Caco-2 (cell line): ENCODE results near the gene PWP1. TPM values are rescaled to one million over a fixed set of nuclear protein-coding genes. Genes with fewer than 3 reads are reported as not detected.

ENCODE experiments used
- BruUV-seq: library from RNA; stranded (reverse); fragments of 400-500 nt; replicated peaks from 2 replicates; lab custom pipeline; 2021; lab: Mats Ljungman, UMichigan
- CTCF ChIA-PET: fragments of 300-600 bp; sonication (Branson Sonifier 250); formaldehyde crosslinking; loops from one replicate; lab custom pipeline; 2022; ENCODE audit warnings: antibody characterized with exemption; lab: Charles Lee
- POLR2A ChIA-PET: fragments of 300-600 bp; sonication (Branson Sonifier 250); formaldehyde crosslinking; loops from one replicate; lab custom pipeline; 2022; ENCODE audit warnings: antibody characterized with exemption; lab: Charles Lee
- DNase-seq, 2 experiments: peaks; one replicate each; pipeline versions ENCODE4 v3.0.0 to v3.0.0-alpha.2; 2020 to 2022
- H3K27me3 ChIP-seq: replicated peaks from 2 replicates; pipeline ENCODE4 v1.6.0; 2011; ENCODE audit warnings: low read length; ENCODE audit not compliant: control insufficient read depth, insufficient read depth
- H3K36me3 ChIP-seq: 2 replicates; pipeline ENCODE4 v1.5.1; 2011; ENCODE audit warnings: low read length; ENCODE audit not compliant: control insufficient read depth, insufficient read depth
- H3K4me1 ChIP-seq: fragments of 250-450 bp; sonication (Bioruptor Pico); 2 replicates; pipeline ENCODE4 v1.5.1; 2020; ENCODE audit warnings: mild to moderate bottlenecking
- H3K4me3 ChIP-seq: 2 replicates; pipeline ENCODE4 v1.5.1; 2011; ENCODE audit warnings: low read depth, mild to moderate bottlenecking, control low read depth, low read length
- H3K9me3 ChIP-seq: fragments of 250-450 bp; sonication (Bioruptor Pico); 2 replicates; pipeline ENCODE4 v1.5.1; 2020; ENCODE audit warnings: mild to moderate bottlenecking, moderate library complexity
- H3K27ac Mint-ChIP-seq: one replicate; pipeline ENCODE4 v1.8.0; 2022; ENCODE audit warnings: mixed read lengths; ENCODE audit not compliant: unreplicated experiment
- H3K27me3 Mint-ChIP-seq: one replicate; pipeline ENCODE4 v1.8.0; 2022; ENCODE audit warnings: mixed read lengths; ENCODE audit not compliant: insufficient read depth, unreplicated experiment
- H3K36me3 Mint-ChIP-seq: one replicate; pipeline ENCODE4 v1.8.0; 2022; ENCODE audit warnings: mild to moderate bottlenecking, mixed read lengths; ENCODE audit not compliant: insufficient read depth, unreplicated experiment
- H3K4me1 Mint-ChIP-seq: one replicate; pipeline ENCODE4 v1.8.0; 2022; ENCODE audit warnings: low read depth, mixed read lengths; ENCODE audit not compliant: unreplicated experiment
- H3K4me3 Mint-ChIP-seq: one replicate; pipeline ENCODE4 v1.8.0; 2022; ENCODE audit warnings: mild to moderate bottlenecking, moderate library complexity, mixed read lengths; ENCODE audit not compliant: unreplicated experiment
- H3K9me3 Mint-ChIP-seq: one replicate; pipeline ENCODE4 v1.8.0; 2022; ENCODE audit warnings: mixed read lengths; ENCODE audit not compliant: unreplicated experiment
- intact Hi-C: fragments of 100-400 bp; cut with micrococcal nuclease; formaldehyde crosslinking; loops from one replicate; pipeline ENCODE4 v1.10.0; 2022; ENCODE audit not compliant: unreplicated experiment
- total RNA-seq: library from RNA; stranded (reverse); gene quantifications from 2 replicates; pipeline ENCODE4 v1.2.3, GENCODE V29; 2022
- TF ChIP-seq, protein P1 (sequence below), 2 experiments: fragments of 200-600 bp in 1 of 2; IDR thresholded peaks; 1 replicate in 1 of 2; 2 replicates in 1 of 2; pipeline versions ENCODE4 v1.5.1 to v1.8.0; 2011 to 2022; ENCODE audit warnings: antibody characterized with exemption in 1 of 2, control low read depth in 1 of 2, inconsistent platforms in 1 of 2, low read depth in 1 of 2, low read length in 1 of 2, mild to moderate bottlenecking in 1 of 2, moderate library complexity in 1 of 2; ENCODE audit not compliant: insufficient read depth in 1 of 2, severe bottlenecking in 1 of 2, unreplicated experiment in 1 of 2

PWP1 gene
- total RNA-seq, 1 experiment from 2014 or later, result 44.6 TPM

DNA sequence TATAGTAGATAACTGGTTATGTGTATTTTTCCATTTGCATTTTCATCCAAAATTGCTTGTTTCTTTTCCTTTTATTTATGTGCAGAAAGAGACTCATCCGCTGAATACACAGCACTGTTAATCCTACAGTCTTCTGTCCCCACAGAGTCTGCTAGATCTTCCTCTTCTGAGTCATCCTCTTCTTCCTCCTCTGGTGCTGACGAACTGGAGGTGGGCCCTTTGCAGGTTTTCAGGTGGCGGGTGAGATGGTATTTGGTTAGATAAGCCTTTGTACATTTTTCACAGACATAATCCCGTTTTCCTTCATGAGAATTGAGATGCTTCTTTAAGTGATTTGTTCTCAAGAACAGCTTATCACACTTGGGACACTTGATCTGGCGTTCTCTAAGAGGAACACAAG is 48.5 kb downstream of the PWP1 start:
- Mint-ChIP-seq H3K9me3 (no peaks in the 10 kb centered on the region), H3K4me3 (no peak overlapping the region), H3K27ac (no peak overlapping the region), H3K27me3 (no peaks in the 10 kb centered on the region), H3K36me3 (peaks cover 43% of the 10 kb centered on the region), H3K4me1 (no peaks in the 10 kb centered on the region)
- Histone ChIP-seq H3K36me3 (peaks cover under 1% of the 10 kb centered on the region; the same call in 1 of the 2 replicates), H3K27me3 (no peaks in the 10 kb centered on the region), H3K9me3 (no peaks in the 10 kb centered on the region), H3K4me1 (no peaks in the 10 kb centered on the region), H3K4me3 (no peak overlapping the region)
- BruUV-seq, result no TSS peak
- intact Hi-C loops, result no loop called here
- ChIA-PET CTCF (no interaction called here), POLR2A (no interaction called here)
- no peak for DNase-seq
- TF ChIP-seq, protein P1, sequence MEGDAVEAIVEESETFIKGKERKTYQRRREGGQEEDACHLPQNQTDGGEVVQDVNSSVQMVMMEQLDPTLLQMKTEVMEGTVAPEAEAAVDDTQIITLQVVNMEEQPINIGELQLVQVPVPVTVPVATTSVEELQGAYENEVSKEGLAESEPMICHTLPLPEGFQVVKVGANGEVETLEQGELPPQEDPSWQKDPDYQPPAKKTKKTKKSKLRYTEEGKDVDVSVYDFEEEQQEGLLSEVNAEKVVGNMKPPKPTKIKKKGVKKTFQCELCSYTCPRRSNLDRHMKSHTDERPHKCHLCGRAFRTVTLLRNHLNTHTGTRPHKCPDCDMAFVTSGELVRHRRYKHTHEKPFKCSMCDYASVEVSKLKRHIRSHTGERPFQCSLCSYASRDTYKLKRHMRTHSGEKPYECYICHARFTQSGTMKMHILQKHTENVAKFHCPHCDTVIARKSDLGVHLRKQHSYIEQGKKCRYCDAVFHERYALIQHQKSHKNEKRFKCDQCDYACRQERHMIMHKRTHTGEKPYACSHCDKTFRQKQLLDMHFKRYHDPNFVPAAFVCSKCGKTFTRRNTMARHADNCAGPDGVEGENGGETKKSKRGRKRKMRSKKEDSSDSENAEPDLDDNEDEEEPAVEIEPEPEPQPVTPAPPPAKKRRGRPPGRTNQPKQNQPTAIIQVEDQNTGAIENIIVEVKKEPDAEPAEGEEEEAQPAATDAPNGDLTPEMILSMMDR (IDR thresholded peaks at IDR 0.05; ENCODE audit: insufficient read depth in 1 of 2, low read depth in 1 of 2, low read length in 1 of 2, severe bottlenecking in 1 of 2, unreplicated experiment in 1 of 2), result no peak

DNA sequence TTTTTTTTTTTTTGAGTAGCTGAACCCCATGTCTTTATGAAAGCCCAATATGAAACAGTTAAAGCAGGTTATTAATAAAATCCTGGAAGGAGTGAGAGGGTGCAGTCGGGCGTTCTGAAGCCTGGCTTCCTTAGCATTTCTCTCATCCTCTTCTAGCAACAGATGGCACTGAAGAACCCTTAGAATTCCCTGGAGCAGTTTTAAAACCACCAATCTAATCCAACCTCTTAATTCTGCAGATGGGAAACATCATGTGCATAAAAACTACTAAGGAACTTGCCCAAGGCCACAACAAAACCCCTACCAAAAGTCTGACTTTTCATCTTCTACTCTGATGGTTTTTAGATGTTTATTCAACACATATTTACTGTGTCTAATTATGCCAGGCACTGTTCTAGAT is 50.2 kb downstream of the PWP1 start:
- Mint-ChIP-seq H3K27ac (no peak overlapping the region), H3K36me3 (peaks cover 51% of the 10 kb centered on the region), H3K4me1 (no peaks in the 10 kb centered on the region), H3K4me3 (no peak overlapping the region), H3K9me3 (no peaks in the 10 kb centered on the region), H3K27me3 (no peaks in the 10 kb centered on the region)
- DNase-seq, result no peak
- Histone ChIP-seq H3K4me1 (no peaks in the 10 kb centered on the region), H3K4me3 (no peak overlapping the region), H3K27me3 (no peaks in the 10 kb centered on the region), H3K36me3 (peaks cover 2% of the 10 kb centered on the region; the same call in 1 of the 2 replicates), H3K9me3 (no peaks in the 10 kb centered on the region)
- intact Hi-C loops, result no loop called here
- TF ChIP-seq, protein P1 (IDR thresholded peaks at IDR 0.05; ENCODE audit: insufficient read depth in 1 of 2, low read depth in 1 of 2, low read length in 1 of 2, severe bottlenecking in 1 of 2, unreplicated experiment in 1 of 2), result no peak
- ChIA-PET CTCF (no interaction called here), POLR2A (no interaction called here)
- no TSS peak for BruUV-seq

DNA sequence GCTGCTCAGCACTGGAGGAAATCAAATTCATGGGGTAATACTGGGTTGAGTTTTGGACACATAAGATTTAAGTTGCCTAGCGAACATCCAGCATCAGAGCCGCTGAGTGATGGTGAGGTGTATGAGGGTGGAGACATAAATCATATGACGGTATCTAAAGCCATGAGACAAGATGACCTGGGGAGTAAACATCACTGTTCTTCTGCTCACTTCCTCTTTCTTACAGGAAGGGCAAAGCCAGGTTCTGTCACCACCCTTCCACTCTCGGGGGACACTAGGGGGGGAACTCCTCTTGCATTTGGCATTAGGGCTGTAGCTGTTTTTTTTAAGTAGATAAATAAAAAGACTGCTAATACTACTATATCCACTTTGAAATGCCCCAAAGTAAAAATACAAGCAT is 51.3 kb downstream of the PWP1 start:
- Mint-ChIP-seq H3K27me3 (no peaks in the 10 kb centered on the region), H3K27ac (no peak overlapping the region), H3K4me3 (no peak overlapping the region), H3K4me1 (no peaks in the 10 kb centered on the region), H3K36me3 (peaks cover 63% of the 10 kb centered on the region), H3K9me3 (no peaks in the 10 kb centered on the region)
- TF ChIP-seq, protein P1 (IDR thresholded peaks at IDR 0.05; ENCODE audit: insufficient read depth in 1 of 2, low read depth in 1 of 2, low read length in 1 of 2, severe bottlenecking in 1 of 2, unreplicated experiment in 1 of 2), result no peak
- H3K27me3 ChIP-seq, result no peaks in the 10 kb centered on the region
- no TSS peak for BruUV-seq
- CTCF ChIA-PET, result no interaction called here
- no peak for DNase-seq
- no peak overlapping the region for H3K4me3 ChIP-seq
- peaks cover 2% of the 10 kb centered on the region; the same call in 1 of the 2 replicates for H3K36me3 ChIP-seq
- intact Hi-C loops, result no loop called here
- POLR2A ChIA-PET, result no interaction called here
- H3K9me3 ChIP-seq, result no peaks in the 10 kb centered on the region
- H3K4me1 ChIP-seq, result no peaks in the 10 kb centered on the region
